Ishikawa (cell line): ENCODE data around the gene TMEM256.

Source experiments
- CEBPB ChIP-seq: IDR thresholded peaks from 2 replicates; pipeline ENCODE4 v1.6.1; 2012
- CREB1 ChIP-seq: IDR thresholded peaks from 2 replicates; pipeline ENCODE4 v1.6.1; 2012; ENCODE audit warnings: low read depth
- EP300 ChIP-seq: IDR thresholded peaks from 2 replicates; pipeline ENCODE4 v1.6.1; 2012; ENCODE audit warnings: borderline replicate concordance
- RAD21 ChIP-seq: IDR thresholded peaks from 2 replicates; pipeline ENCODE4 v1.6.1; 2012; ENCODE audit warnings: low read depth
- TAF1 ChIP-seq: IDR thresholded peaks from 2 replicates; pipeline ENCODE4 v1.6.1; 2012; ENCODE audit warnings: low read depth, mild to moderate bottlenecking
- TCF12 ChIP-seq: IDR thresholded peaks from 2 replicates; pipeline ENCODE4 v1.6.1; 2012; ENCODE audit warnings: low read depth
- YY1 ChIP-seq: IDR thresholded peaks from 2 replicates; pipeline ENCODE4 v1.6.1; 2012; ENCODE audit warnings: low read depth
- TF ChIP-seq, protein P1 (sequence below): IDR thresholded peaks from 2 replicates; pipeline ENCODE4 v1.6.1; 2012; ENCODE audit warnings: low read depth, mild to moderate bottlenecking
- TF ChIP-seq, protein P2 (sequence below): IDR thresholded peaks from 2 replicates; pipeline ENCODE4 v1.6.1; 2012
- TF ChIP-seq, protein P3 (sequence below): IDR thresholded peaks from 2 replicates; pipeline ENCODE4 v1.6.1; 2012

DNA sequence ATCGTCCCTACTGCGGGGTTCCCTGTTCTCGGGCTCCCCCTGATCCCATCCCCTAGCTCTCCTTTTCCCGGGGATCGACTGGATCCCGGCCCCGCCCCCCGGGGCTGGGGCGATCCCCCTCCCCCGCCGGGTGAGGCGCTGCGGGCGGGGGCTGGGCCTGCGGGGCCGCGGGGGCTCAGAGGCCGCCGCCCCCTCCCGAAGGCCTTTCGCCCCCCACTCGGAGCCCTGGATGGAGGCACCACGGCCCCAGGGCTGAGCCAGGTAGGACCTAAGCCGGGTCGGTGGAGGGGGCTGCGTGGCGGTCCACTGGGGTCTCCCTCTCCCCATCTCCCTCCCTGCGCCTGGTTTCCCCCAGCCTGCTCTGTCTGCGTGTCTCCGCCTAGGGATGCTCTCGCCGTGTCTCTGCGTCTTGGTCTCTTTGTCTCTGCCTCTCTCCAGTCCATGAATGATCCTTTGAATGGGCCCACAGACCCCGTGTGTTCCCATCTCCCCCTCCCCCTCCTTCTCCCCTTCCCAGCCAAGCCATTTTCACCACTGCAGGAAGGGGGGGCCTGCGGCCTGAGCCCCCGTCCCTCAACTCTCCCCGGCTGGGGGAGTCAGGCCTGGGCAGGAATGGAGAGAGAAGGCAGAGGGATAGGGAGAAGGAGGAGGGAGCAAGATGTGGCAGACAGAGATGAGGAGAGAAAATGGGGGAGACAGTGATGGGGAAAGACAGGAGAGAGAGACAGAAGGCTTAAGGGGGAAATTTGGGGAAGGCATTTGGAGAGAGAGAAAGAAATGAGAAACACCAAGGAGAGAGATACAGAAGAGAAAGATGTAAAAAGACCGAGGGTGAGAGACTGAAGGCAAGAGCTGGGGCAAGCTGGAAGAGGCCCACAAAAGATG is 1.7 kb upstream of the TMEM256 start:
- TF ChIP-seq YY1 (no peak), TAF1 (no peak), CREB1 (no peak), EP300 (no peak), CEBPB (no peak), RAD21 (no peak), TCF12 (no peak)
- TF ChIP-seq, protein P1, sequence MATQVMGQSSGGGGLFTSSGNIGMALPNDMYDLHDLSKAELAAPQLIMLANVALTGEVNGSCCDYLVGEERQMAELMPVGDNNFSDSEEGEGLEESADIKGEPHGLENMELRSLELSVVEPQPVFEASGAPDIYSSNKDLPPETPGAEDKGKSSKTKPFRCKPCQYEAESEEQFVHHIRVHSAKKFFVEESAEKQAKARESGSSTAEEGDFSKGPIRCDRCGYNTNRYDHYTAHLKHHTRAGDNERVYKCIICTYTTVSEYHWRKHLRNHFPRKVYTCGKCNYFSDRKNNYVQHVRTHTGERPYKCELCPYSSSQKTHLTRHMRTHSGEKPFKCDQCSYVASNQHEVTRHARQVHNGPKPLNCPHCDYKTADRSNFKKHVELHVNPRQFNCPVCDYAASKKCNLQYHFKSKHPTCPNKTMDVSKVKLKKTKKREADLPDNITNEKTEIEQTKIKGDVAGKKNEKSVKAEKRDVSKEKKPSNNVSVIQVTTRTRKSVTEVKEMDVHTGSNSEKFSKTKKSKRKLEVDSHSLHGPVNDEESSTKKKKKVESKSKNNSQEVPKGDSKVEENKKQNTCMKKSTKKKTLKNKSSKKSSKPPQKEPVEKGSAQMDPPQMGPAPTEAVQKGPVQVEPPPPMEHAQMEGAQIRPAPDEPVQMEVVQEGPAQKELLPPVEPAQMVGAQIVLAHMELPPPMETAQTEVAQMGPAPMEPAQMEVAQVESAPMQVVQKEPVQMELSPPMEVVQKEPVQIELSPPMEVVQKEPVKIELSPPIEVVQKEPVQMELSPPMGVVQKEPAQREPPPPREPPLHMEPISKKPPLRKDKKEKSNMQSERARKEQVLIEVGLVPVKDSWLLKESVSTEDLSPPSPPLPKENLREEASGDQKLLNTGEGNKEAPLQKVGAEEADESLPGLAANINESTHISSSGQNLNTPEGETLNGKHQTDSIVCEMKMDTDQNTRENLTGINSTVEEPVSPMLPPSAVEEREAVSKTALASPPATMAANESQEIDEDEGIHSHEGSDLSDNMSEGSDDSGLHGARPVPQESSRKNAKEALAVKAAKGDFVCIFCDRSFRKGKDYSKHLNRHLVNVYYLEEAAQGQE, result no peak
- TF ChIP-seq, protein P2, sequence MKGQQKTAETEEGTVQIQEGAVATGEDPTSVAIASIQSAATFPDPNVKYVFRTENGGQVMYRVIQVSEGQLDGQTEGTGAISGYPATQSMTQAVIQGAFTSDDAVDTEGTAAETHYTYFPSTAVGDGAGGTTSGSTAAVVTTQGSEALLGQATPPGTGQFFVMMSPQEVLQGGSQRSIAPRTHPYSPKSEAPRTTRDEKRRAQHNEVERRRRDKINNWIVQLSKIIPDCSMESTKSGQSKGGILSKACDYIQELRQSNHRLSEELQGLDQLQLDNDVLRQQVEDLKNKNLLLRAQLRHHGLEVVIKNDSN, result no peak
- TF ChIP-seq, protein P3, sequence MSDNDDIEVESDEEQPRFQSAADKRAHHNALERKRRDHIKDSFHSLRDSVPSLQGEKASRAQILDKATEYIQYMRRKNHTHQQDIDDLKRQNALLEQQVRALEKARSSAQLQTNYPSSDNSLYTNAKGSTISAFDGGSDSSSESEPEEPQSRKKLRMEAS, result no peak
